H9 (cell line): Measurements from ENCODE around the gene INSC. TPM values are rescaled to one million over a fixed set of nuclear protein-coding genes. Genes with fewer than 3 reads are reported as not detected.

Source experiments
- DNase-seq: peaks from one replicate; pipeline ENCODE4 v3.0.0-alpha.2; 2017
- H2AFZ ChIP-seq: one replicate; pipeline ENCODE4 v1.6.1; 2013; ENCODE audit warnings: mild to moderate bottlenecking, low read length, control low read depth, moderate library complexity
- H2AK5ac ChIP-seq: 2 replicates; pipeline ENCODE4 v1.6.1; 2013; ENCODE audit warnings: low read length, control low read depth, mixed read lengths; ENCODE audit not compliant: insufficient read length
- H2BK120ac ChIP-seq: one replicate; pipeline ENCODE4 v1.6.1; 2013; ENCODE audit warnings: low read depth, mild to moderate bottlenecking, low read length, control low read depth, inconsistent platforms; ENCODE audit not compliant: poor library complexity, severe bottlenecking
- H2BK12ac ChIP-seq: 2 replicates; pipeline ENCODE4 v1.6.1; 2013; ENCODE audit warnings: low read length, control low read depth, mixed read lengths, low read depth; ENCODE audit not compliant: insufficient read length
- H2BK15ac ChIP-seq: 2 replicates; pipeline ENCODE4 v1.6.1; 2013; ENCODE audit warnings: low read depth, low read length, control low read depth
- H2BK20ac ChIP-seq: one replicate; pipeline ENCODE4 v1.6.1; 2013; ENCODE audit warnings: low read depth, mild to moderate bottlenecking, low read length, control low read depth, inconsistent platforms; ENCODE audit not compliant: poor library complexity, severe bottlenecking
- H2BK5ac ChIP-seq: 2 replicates; pipeline ENCODE4 v1.6.1; 2013; ENCODE audit warnings: low read length, control low read depth, mixed read lengths; ENCODE audit not compliant: insufficient read length
- H3K14ac ChIP-seq: 2 replicates; pipeline ENCODE4 v1.6.1; 2013; ENCODE audit warnings: low read length, control low read depth; ENCODE audit not compliant: insufficient read depth
- H3K18ac ChIP-seq: 2 replicates; pipeline ENCODE4 v1.6.1; 2013; ENCODE audit warnings: low read depth, mild to moderate bottlenecking, mixed read lengths, low read length, control low read depth; ENCODE audit not compliant: insufficient read length
- H3K23ac ChIP-seq: 2 replicates; pipeline ENCODE4 v1.6.1; 2013; ENCODE audit warnings: low read length, control low read depth, mixed read lengths, low read depth; ENCODE audit not compliant: insufficient read length
- H3K23me2 ChIP-seq: 2 replicates; pipeline ENCODE4 v1.6.1; 2013; ENCODE audit warnings: low read depth, mild to moderate bottlenecking, mixed read lengths, low read length, control low read depth; ENCODE audit not compliant: insufficient read length, poor library complexity, severe bottlenecking
- H3K27ac ChIP-seq: 2 replicates; pipeline ENCODE4 v1.5.1; 2013; ENCODE audit warnings: low read length, control low read depth, mixed read lengths, low read depth; ENCODE audit not compliant: insufficient read length
- H3K27me3 ChIP-seq: 2 replicates; pipeline ENCODE4 v1.6.1; 2013; ENCODE audit warnings: low read length, control low read depth, inconsistent platforms; ENCODE audit not compliant: insufficient read depth
- H3K4ac ChIP-seq: 2 replicates; pipeline ENCODE4 v1.6.1; 2013; ENCODE audit warnings: low read depth, mild to moderate bottlenecking, control low read depth, inconsistent platforms, low read length, moderate library complexity
- H3K4me1 ChIP-seq: 2 replicates; pipeline ENCODE4 v1.6.1; 2013; ENCODE audit warnings: low read length, control low read depth, inconsistent platforms; ENCODE audit not compliant: insufficient read depth
- H3K4me2 ChIP-seq: 2 replicates; pipeline ENCODE4 v1.6.1; 2013; ENCODE audit warnings: low read length, control low read depth, mixed read lengths; ENCODE audit not compliant: insufficient read length, insufficient read depth
- H3K56ac ChIP-seq: 2 replicates; pipeline ENCODE4 v1.6.1; 2013; ENCODE audit warnings: low read depth, mild to moderate bottlenecking, mixed read lengths, low read length, control low read depth; ENCODE audit not compliant: insufficient read length
- H3K79me1 ChIP-seq: 2 replicates; pipeline ENCODE4 v1.6.1; 2013; ENCODE audit warnings: low read depth, mild to moderate bottlenecking, moderate library complexity, low read length, control low read depth, inconsistent platforms; ENCODE audit not compliant: insufficient read depth, poor library complexity, severe bottlenecking
- H3K79me2 ChIP-seq: 2 replicates; pipeline ENCODE4 v1.6.1; 2013; ENCODE audit warnings: low read length, control low read depth, inconsistent platforms; ENCODE audit not compliant: insufficient read depth
- H3K9ac ChIP-seq: 2 replicates; pipeline ENCODE4 v1.6.1; 2013; ENCODE audit warnings: low read length, control low read depth, mixed read lengths; ENCODE audit not compliant: insufficient read length; ENCODE audit errors: extremely low read depth
- H3K9me3 ChIP-seq: one replicate; pipeline ENCODE4 v1.6.1; 2013; ENCODE audit warnings: low read depth, low read length, inconsistent platforms; ENCODE audit not compliant: control insufficient read depth
- H3T11ph ChIP-seq: one replicate; pipeline ENCODE4 v1.6.1; 2013; ENCODE audit warnings: mild to moderate bottlenecking, low read length, control low read depth, inconsistent platforms
- H4K20me1 ChIP-seq: one replicate; pipeline ENCODE4 v1.6.1; 2013; ENCODE audit not compliant: control insufficient read depth, insufficient read length, insufficient read depth
- H4K5ac ChIP-seq: 2 replicates; pipeline ENCODE4 v1.6.1; 2013; ENCODE audit warnings: low read depth, mild to moderate bottlenecking, mixed read lengths, low read length, control low read depth; ENCODE audit not compliant: insufficient read length
- H4K8ac ChIP-seq: replicated peaks from 2 replicates; pipeline ENCODE4 v1.6.1; 2013; ENCODE audit warnings: low read length, control low read depth, mixed read lengths, low read depth; ENCODE audit not compliant: insufficient read length
- H4K91ac ChIP-seq: 2 replicates; pipeline ENCODE4 v1.6.1; 2013; ENCODE audit warnings: low read depth, mild to moderate bottlenecking, moderate library complexity, mixed read lengths, low read length, control low read depth; ENCODE audit not compliant: insufficient read length
- H3K27ac Mint-ChIP-seq, 3 experiments: 2 replicates in 2 of 3; 3 replicates in 1 of 3; pipeline ENCODE4 v1.8.0; 2020 to 2021; ENCODE audit warnings: mixed read lengths in 3 of 3, mild to moderate bottlenecking in 1 of 3, moderate library complexity in 1 of 3
- H3K27me3 Mint-ChIP-seq: 2 replicates; pipeline ENCODE4 v1.8.0; 2021; ENCODE audit warnings: low read depth, mild to moderate bottlenecking, moderate library complexity, mixed read lengths
- H3K36me3 Mint-ChIP-seq, 3 experiments: 2 replicates in 2 of 3; 3 replicates in 1 of 3; pipeline ENCODE4 v1.8.0; 2020 to 2021; ENCODE audit warnings: low read depth in 3 of 3, mixed read lengths in 3 of 3; ENCODE audit not compliant: insufficient read depth in 1 of 3
- H3K4me1 Mint-ChIP-seq, 2 experiments: 2 replicates each; pipeline ENCODE4 v1.8.0; 2020; ENCODE audit warnings: mixed read lengths in 2 of 2
- H3K4me3 Mint-ChIP-seq, 2 experiments: 2 replicates in 1 of 2; 3 replicates in 1 of 2; pipeline ENCODE4 v1.8.0; 2020 to 2021; ENCODE audit warnings: mild to moderate bottlenecking in 2 of 2, mixed read lengths in 2 of 2, moderate library complexity in 1 of 2
- H3K9me3 Mint-ChIP-seq, 2 experiments: 2 replicates in 1 of 2; 3 replicates in 1 of 2; pipeline ENCODE4 v1.8.0; 2020; ENCODE audit warnings: mild to moderate bottlenecking in 2 of 2, mixed read lengths in 2 of 2, moderate library complexity in 1 of 2
- WGBS: extraction: QIAGEN DNeasy Blood & Tissue Kit; methylation state at CpG from one replicate; pipeline ENCODE4 v1.1.7; 2013; ENCODE audit warnings: missing lambda C conversion rate, low lambda C conversion rate, mixed read lengths; ENCODE audit not compliant: insufficient read length; ENCODE audit errors: extremely low coverage; 5-methylcytosine and 5-hydroxymethylcytosine counted together
- total RNA-seq: library from RNA; stranded (reverse); gene quantifications from 2 replicates; pipeline ENCODE4 v1.2.1, GENCODE V29; 2021
- TF ChIP-seq, protein P1 (sequence below): fragments of 200-600 bp; sonication (generic); conservative IDR thresholded peaks from 3 replicates; pipeline ENCODE4 v1.8.0; 2021; ENCODE audit warnings: antibody characterized with exemption, mild to moderate bottlenecking

INSC gene
- total RNA-seq, 1 experiment from 2014 or later, result not detected

DNA sequence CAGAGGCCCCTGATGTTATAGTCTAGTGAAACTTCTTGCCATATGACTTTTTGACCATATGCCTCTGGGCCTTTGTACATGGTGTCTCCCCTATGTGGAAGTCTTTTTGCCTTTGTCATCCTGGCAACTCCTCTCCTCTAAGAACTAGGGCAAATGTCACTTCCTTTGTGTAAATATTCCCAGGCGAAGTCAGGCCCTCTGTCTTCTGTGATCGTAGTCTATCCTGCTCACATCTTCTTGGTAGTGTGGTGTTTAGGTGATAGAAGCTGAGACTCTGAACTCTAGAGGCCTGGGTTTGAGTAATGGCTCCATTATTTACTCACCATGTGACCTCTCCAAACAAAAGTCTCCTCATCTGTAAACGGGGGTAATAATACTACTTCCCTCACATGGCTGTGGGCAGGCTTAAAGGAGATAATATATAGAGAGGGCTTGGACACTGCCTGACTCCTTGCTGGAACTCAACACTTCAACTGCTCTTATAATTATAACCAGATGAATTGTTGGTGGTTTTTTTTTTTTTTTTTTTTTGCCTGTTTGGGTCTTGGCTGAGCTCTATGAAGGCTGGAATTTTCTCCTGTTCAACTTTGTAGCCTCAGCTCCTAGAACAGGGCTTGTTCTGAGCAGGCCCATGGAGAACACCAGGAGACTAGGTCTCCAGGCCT lies 43.8 kb downstream of the INSC start:
- TF ChIP-seq, protein P1, sequence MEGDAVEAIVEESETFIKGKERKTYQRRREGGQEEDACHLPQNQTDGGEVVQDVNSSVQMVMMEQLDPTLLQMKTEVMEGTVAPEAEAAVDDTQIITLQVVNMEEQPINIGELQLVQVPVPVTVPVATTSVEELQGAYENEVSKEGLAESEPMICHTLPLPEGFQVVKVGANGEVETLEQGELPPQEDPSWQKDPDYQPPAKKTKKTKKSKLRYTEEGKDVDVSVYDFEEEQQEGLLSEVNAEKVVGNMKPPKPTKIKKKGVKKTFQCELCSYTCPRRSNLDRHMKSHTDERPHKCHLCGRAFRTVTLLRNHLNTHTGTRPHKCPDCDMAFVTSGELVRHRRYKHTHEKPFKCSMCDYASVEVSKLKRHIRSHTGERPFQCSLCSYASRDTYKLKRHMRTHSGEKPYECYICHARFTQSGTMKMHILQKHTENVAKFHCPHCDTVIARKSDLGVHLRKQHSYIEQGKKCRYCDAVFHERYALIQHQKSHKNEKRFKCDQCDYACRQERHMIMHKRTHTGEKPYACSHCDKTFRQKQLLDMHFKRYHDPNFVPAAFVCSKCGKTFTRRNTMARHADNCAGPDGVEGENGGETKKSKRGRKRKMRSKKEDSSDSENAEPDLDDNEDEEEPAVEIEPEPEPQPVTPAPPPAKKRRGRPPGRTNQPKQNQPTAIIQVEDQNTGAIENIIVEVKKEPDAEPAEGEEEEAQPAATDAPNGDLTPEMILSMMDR, result no peak
- WGBS, result no CpG with 5 or more reads among the region's 3 CpGs
- no peaks in the 10 kb centered on the region for H3K4me1 ChIP-seq

More for the DNA sequence above, 43.8 kb downstream of the INSC start:
- Mint-ChIP-seq H3K4me1 (no peaks in the 10 kb centered on the region; a peak in 1 of 4 replicates), H3K4me3 (no peak overlapping the region), H3K9me3 (no peaks in the 10 kb centered on the region), H3K27me3 (peaks cover 3% of the 10 kb centered on the region), H3K27ac (no peak overlapping the region), H3K36me3 (no peaks in the 10 kb centered on the region)
- Histone ChIP-seq H3K23me2 (no peaks in the 10 kb centered on the region), H3K9me3 (no peaks in the 10 kb centered on the region), H3K9ac (no peak overlapping the region), H2AK5ac (no peak overlapping the region), H3K79me2 (no peaks in the 10 kb centered on the region), H2BK20ac (no peak overlapping the region), H3K79me1 (no peaks in the 10 kb centered on the region), H4K20me1 (no peaks in the 10 kb centered on the region), H2BK15ac (no peak overlapping the region), H4K8ac (no peak overlapping the region), H3K23ac (no peak overlapping the region), H3K4me2 (no peak overlapping the region), H3K18ac (no peak overlapping the region), H2BK5ac (no peak overlapping the region), H3K14ac (no peak overlapping the region), H3K56ac (no peak overlapping the region), H3T11ph (no peak overlapping the region), H3K27ac (no peak overlapping the region), H2AFZ (no peak overlapping the region), H2BK120ac (no peak overlapping the region), H3K27me3 (no peaks in the 10 kb centered on the region), H3K4ac (no peak overlapping the region), H2BK12ac (no peak overlapping the region), H4K91ac (no peak overlapping the region), H4K5ac (no peak overlapping the region)
- DNase-seq, result no peak
